Glomerular visceral epithelial cell (primary cell): ENCODE measurements around the gene ZBTB45.

ENCODE experiments used
- DNase-seq: peaks from one replicate; pipeline ENCODE4 v3.0.0-alpha.2; 2016; ENCODE audit errors: extremely low spot score

Gene ZBTB45

GRCh38 chr19:58519355-58520256, at the start of gene ZBTB45:
Gene ZBTB45, minus strand, starts transcription at chr19:58519810. Its CDS starts 2,137 bp downstream, at chr19:58517673.
- DNase-seq = peak; percentile 97

GRCh38 chr19:58568453-58569130, 49.0 kb upstream of the ZBTB45 start:
- DNase-seq = no peak

DNA sequence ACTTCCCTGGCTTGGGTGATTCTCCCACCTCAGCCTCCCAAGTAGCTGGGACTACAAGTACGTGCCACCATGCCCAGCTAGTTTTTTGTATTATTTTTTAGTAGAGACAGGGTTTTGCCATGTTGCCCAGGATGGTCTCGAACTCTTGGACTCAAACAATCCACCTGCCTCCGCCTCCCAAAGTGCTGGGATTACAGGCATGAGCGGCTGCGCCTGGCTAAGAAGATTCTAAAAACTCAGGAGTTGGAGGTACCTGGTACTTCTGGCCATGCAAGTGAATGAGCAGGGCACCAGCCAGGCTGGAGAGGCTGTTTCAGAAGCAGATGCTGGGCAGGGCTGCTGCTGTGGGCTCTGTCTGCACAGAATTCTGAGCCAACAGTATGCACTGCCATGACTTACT, 47.4 kb upstream of the ZBTB45 start:
- DNase-seq = no peak

GRCh38 chr19:58563823-58564222, 44.2 kb upstream of the ZBTB45 start:
- no peak for DNase-seq

- peak; percentile 45 for DNase-seq
These were observed 43.5 kb upstream of the ZBTB45 start for GRCh38 chr19:58563034-58563573.

DNA sequence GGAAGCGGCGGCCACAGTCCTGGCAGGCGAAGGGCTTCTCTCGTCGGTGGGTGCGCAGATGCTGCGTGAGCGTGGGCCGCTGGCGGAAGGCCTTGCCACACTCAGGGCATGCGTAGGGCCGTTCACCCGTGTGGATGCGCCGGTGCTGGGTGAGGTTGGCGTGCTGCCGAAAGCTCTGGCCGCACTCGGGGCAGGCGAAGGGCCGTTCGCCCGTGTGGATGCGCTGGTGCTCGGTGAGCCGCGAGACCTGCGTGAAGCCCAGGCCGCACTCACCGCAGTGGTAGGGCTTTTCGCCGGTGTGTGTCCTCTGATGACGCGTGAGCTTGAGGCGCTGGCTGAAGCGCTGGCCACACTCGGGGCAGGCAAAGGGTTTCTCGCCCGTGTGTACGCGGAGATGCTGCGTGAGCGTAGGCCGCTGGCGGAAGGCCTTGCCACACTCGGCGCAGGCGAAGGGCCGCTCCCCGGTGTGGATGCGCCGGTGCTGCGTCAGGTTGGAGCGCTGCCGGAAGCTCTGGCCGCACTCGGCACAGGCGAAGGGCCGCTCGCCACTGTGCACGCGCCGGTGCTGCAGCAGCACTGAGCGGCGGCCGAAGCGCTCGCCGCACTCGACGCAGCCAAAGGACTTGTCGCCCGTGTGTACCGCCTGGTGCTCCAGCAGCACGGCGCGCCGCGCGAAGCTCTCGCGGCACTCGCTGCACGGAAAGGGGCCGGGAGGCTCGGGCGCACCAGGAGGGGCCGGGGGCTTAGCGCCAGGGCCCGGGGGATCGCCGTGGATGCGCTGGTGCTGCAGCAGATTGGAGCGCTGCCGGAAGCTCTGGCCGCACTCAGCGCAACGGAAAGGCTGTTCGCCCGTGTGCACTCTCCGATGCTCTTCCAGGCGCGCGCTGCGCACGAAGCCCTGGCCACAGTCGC, 42.8 kb upstream of the ZBTB45 start:
- DNase-seq = no peak

GRCh38 chr19:58561373-58562121, 41.9 kb upstream of the ZBTB45 start:
- DNase-seq = no peak

- no peak for DNase-seq
These were observed 41.3 kb upstream of the ZBTB45 start for GRCh38 chr19:58560921-58561320.

GRCh38 chr19:58560007-58560887, 40.6 kb upstream of the ZBTB45 start:
- DNase-seq = no peak

GRCh38 chr19:58559275-58560006, 39.8 kb upstream of the ZBTB45 start:
- peak; percentile 93 for DNase-seq

- DNase-seq = peak; percentile 99
These were observed 39.1 kb upstream of the ZBTB45 start for GRCh38 chr19:58558623-58559274.

- peak; percentile 57 for DNase-seq
These were observed 38.5 kb upstream of the ZBTB45 start, which contains the start of gene UBE2M for GRCh38 chr19:58558066-58558622. Gene UBE2M, minus strand, starts transcription at chr19:58558611. Its CDS starts 230 bp downstream, at chr19:58558381.

- no peak for DNase-seq
These were observed 37.8 kb upstream of the ZBTB45 start for GRCh38 chr19:58557221-58558065.

- no peak for DNase-seq
These were observed 37.1 kb upstream of the ZBTB45 start for GRCh38 chr19:58556622-58557220.

DNA sequence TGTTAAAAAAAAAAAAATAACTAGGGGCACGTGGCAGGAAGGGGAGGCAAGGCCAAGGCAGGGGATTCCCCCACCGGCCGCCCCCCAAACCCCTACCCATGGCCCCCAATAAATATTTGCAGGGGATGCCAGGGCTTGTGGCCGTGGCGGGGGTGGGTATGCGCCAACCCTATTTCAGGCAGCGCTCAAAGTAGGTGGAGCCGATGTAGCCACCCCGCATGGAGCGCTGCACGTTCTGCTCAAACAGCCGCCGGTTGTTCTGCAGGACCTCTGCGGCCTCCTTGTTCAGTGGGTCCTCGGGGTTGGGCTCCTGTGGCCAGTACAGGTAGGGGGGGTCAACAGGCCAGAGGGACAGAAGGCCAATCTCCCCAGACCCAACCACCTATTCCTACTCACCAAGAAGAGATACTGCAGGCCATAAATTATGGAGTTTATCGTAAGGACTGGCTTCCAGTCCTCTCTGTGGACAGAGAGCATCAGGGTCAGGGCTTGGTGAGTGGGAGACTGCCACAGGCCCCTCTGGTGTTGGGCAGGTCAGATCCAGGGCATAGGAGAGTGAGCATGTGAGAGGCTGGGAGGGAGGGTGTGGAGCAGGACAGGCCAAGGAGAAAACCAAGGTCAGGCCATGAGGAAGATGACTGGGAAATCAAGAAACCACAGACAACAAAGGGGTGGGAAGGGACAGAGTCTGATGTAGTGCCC, 36.5 kb upstream of the ZBTB45 start:
- no peak for DNase-seq

- no peak for DNase-seq
These were observed 35.8 kb upstream of the ZBTB45 start for GRCh38 chr19:58555369-58555885.
